K562 (cell line): ENCODE results near the gene EPHA10. TPM values are rescaled to one million over a fixed set of nuclear protein-coding genes. Genes with fewer than 3 reads are reported as not detected.
A peak's percentile ranks its signal among the peaks of the same experiment; 100 is the strongest.

Experiments
- CBFA2T3 ChIP-seq: fragments of 450-650 bp; IDR thresholded peaks from 2 replicates; pipeline ENCODE4 v1.6.1; 2017
- GATAD2A ChIP-seq: fragments of 450-650 bp; IDR thresholded peaks from 2 replicates; pipeline ENCODE4 v1.6.1; 2017
- HSF4 ChIP-seq: fragments of 250-450 bp; sonication (Bioruptor Pico); IDR thresholded peaks from 2 replicates; pipeline ENCODE4 v2.1.2; 2022; ENCODE audit warnings: mild to moderate bottlenecking, moderate library complexity, borderline replicate concordance
- PML ChIP-seq: IDR thresholded peaks from 2 replicates; pipeline ENCODE4 v1.6.1; 2012; ENCODE audit warnings: low read length, inconsistent platforms
- RNF2 ChIP-seq: sonication (generic); IDR thresholded peaks from 2 replicates; pipeline ENCODE4 v1.6.1; 2016
- SAFB ChIP-seq: fragments of 200-400 bp; formaldehyde crosslinking; IDR thresholded peaks from 2 replicates; pipeline ENCODE4 v1.6.1; 2017; ENCODE audit warnings: low read depth, low read length, borderline replicate concordance
- SMARCA5 ChIP-seq: fragments of 450-650 bp; IDR thresholded peaks from 2 replicates; pipeline ENCODE4 v1.6.1; 2016
- TAF15 ChIP-seq: fragments of 200-400 bp; formaldehyde crosslinking; IDR thresholded peaks from 2 replicates; pipeline ENCODE4 v1.6.1; 2017; ENCODE audit warnings: mild to moderate bottlenecking, low read depth, low read length, moderate library complexity
- TFAP4 ChIP-seq: sonication (generic); formaldehyde crosslinking; IDR thresholded peaks from 2 replicates; pipeline ENCODE4 v1.8.0; 2022; ENCODE audit warnings: missing genetic modification reagents, mild to moderate bottlenecking, moderate library complexity, borderline replicate concordance
- ZNF561 ChIP-seq: fragments of 450-650 bp; formaldehyde crosslinking; conservative IDR thresholded peaks from 2 replicates; pipeline ENCODE4 v1.4.0; 2020; ENCODE audit warnings: mild to moderate bottlenecking, moderate library complexity
- ZNF592 ChIP-seq: fragments of 450-650 bp; IDR thresholded peaks from 2 replicates; pipeline ENCODE4 v1.6.1; 2017; ENCODE audit warnings: antibody characterized with exemption, mild to moderate bottlenecking
- polyA plus RNA-seq, 8 experiments: library from polyadenylated mRNA; depleted of rRNA in 4 of 8; stranded (reverse) in 5 of 8; unstranded in 3 of 8; fragments of >200 nt; fragmentation: Nextera tagmentation in 2 of 8; fragmentation: Illumina TruSeq in 1 of 8; extraction: Ambion mirVana in 2 of 8; extraction: Trizol in 1 of 8; gene quantifications; 2 replicates each; pipeline versions ENCODE4 v1.2.1 to v1.2.3, GENCODE V29; 2011 to 2014; ENCODE audit warnings: inconsistent platforms in 1 of 8, missing spikeins in 1 of 8
- total RNA-seq, 7 experiments: library from RNA; depleted of rRNA in 6 of 7; stranded (reverse); fragments of >200 nt in 6 of 7; fragmentation: Illumina TruSeq in 2 of 7; extraction: Trizol in 2 of 7; gene quantifications; 2 replicates each; pipeline versions ENCODE4 v1.2.1 to v1.2.3, GENCODE V29; 2011 to 2021; ENCODE audit warnings: low replicate concordance in 1 of 7
- TF ChIP-seq, protein P1 (sequence below), 2 experiments: fragments of 450-650 bp; formaldehyde crosslinking in 1 of 2; IDR thresholded peaks; 2 replicates each; pipeline versions ENCODE4 v1.4.0 to v1.6.1; 2014 to 2020; ENCODE audit warnings: mild to moderate bottlenecking in 2 of 2, borderline replicate concordance in 1 of 2, low read depth in 1 of 2
- TF ChIP-seq, protein P2 (sequence below): fragments of 450-650 bp; formaldehyde crosslinking; IDR thresholded peaks from 2 replicates; pipeline ENCODE4 v1.4.0; 2020; ENCODE audit warnings: mild to moderate bottlenecking

Gene EPHA10
- total and polyA plus RNA-seq, 9 of the 15 experiments (the other 6 are each of a cell fraction or from before 2014, with no cell fraction given), result 0.03 TPM; not detected in 8

GRCh38 chr1:37691497-37692077 lies 73.3 kb downstream of the EPHA10 start (continued):
- TF ChIP-seq, protein P1, sequence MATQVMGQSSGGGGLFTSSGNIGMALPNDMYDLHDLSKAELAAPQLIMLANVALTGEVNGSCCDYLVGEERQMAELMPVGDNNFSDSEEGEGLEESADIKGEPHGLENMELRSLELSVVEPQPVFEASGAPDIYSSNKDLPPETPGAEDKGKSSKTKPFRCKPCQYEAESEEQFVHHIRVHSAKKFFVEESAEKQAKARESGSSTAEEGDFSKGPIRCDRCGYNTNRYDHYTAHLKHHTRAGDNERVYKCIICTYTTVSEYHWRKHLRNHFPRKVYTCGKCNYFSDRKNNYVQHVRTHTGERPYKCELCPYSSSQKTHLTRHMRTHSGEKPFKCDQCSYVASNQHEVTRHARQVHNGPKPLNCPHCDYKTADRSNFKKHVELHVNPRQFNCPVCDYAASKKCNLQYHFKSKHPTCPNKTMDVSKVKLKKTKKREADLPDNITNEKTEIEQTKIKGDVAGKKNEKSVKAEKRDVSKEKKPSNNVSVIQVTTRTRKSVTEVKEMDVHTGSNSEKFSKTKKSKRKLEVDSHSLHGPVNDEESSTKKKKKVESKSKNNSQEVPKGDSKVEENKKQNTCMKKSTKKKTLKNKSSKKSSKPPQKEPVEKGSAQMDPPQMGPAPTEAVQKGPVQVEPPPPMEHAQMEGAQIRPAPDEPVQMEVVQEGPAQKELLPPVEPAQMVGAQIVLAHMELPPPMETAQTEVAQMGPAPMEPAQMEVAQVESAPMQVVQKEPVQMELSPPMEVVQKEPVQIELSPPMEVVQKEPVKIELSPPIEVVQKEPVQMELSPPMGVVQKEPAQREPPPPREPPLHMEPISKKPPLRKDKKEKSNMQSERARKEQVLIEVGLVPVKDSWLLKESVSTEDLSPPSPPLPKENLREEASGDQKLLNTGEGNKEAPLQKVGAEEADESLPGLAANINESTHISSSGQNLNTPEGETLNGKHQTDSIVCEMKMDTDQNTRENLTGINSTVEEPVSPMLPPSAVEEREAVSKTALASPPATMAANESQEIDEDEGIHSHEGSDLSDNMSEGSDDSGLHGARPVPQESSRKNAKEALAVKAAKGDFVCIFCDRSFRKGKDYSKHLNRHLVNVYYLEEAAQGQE (IDR thresholded peaks at IDR 0.05; ENCODE audit: borderline replicate concordance), result peak; percentile 29; the same call in 1 of the 2 replicates
- TF ChIP-seq, protein P1 (CRISPR knock-in tag; IDR thresholded peaks at IDR 0.05; ENCODE audit: low read depth), result no peak
- TF ChIP-seq RNF2, result peak; percentile 69
- no peak for TF ChIP-seq PML
- TF ChIP-seq, protein P2, sequence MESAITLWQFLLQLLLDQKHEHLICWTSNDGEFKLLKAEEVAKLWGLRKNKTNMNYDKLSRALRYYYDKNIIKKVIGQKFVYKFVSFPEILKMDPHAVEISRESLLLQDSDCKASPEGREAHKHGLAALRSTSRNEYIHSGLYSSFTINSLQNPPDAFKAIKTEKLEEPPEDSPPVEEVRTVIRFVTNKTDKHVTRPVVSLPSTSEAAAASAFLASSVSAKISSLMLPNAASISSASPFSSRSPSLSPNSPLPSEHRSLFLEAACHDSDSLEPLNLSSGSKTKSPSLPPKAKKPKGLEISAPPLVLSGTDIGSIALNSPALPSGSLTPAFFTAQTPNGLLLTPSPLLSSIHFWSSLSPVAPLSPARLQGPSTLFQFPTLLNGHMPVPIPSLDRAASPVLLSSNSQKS, result no peak
- 0 out of 2 replicates have a peak, but pooled peaks have one; percentile 23 for TF ChIP-seq ZNF561 (CRISPR knock-in tag)
- 0 out of 2 replicates have a peak, but pooled peaks have one; percentile 33 for TF ChIP-seq ZNF592
- peak; percentile 71; the same call in 1 of the 2 replicates for TF ChIP-seq SAFB
- peak; percentile 34 for TF ChIP-seq CBFA2T3
- no peak for TF ChIP-seq TAF15
- TF ChIP-seq HSF4, result no peak
- TF ChIP-seq TFAP4 (CRISPR knock-in tag), result peak; percentile 65
- peak; percentile 9; the same call in 1 of the 2 replicates for TF ChIP-seq SMARCA5
- peak; percentile 70; the same call in 1 of the 2 replicates for TF ChIP-seq GATAD2A
